Adipocyte (in vitro differentiated cells): ENCODE measurements around the gene ABCG1.
A peak's percentile ranks its signal among the peaks of the same experiment; 100 is the strongest.

Experiments used
- DNase-seq: peaks from one replicate; pipeline ENCODE4 v3.0.0-alpha.2; 2015; ENCODE audit warnings: low read depth
- H3K27me3 ChIP-seq: replicated peaks from 2 replicates; pipeline ENCODE4 v1.7.0; 2013; ENCODE audit warnings: mild to moderate bottlenecking, low read length, moderate library complexity; ENCODE audit not compliant: control insufficient read depth, insufficient read depth
- H3K36me3 ChIP-seq: 2 replicates; pipeline ENCODE4 v1.7.0; 2013; ENCODE audit warnings: low read length, mild to moderate bottlenecking, moderate library complexity; ENCODE audit not compliant: control insufficient read depth, insufficient read depth, severe bottlenecking
- H3K4me1 ChIP-seq: 2 replicates; pipeline ENCODE4 v1.7.0; 2013; ENCODE audit warnings: mild to moderate bottlenecking, low read length, moderate library complexity; ENCODE audit not compliant: control insufficient read depth, insufficient read depth
- H3K4me3 ChIP-seq: 2 replicates; pipeline ENCODE4 v1.7.0; 2013; ENCODE audit warnings: mild to moderate bottlenecking, low read length, moderate library complexity
- H3K9ac ChIP-seq: 2 replicates; pipeline ENCODE4 v1.7.0; 2013; ENCODE audit warnings: mild to moderate bottlenecking, low read length, moderate library complexity
- H3K9me3 ChIP-seq: 2 replicates; pipeline ENCODE4 v1.7.0; 2013; ENCODE audit warnings: mild to moderate bottlenecking, low read length, moderate library complexity; ENCODE audit not compliant: control insufficient read depth

ABCG1 gene

DNA sequence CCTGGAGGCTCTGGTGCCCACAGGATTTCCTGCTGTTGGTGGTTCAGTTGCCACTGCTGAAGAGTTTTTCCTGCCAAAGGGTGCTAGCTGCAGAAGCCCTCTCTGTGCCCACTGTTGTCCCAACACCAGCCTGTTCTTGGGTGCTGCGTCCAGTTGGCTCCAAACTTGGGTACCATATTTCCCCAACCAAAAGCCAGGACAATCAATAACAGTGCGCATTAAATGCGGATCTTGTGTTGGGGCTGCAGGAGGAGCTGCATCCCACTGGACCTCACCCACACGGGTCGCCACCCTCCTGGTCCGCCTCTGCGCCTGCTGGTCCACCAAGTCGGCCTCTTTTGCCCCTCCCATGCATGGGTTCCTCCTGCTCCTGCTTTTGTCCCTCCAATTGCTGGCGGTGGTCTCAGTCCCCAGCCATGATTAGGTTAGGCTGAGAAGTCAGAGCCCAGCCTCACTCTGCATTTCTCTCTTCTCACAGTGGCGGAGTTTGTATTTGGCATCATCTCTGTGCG is 9.8 kb downstream of the ABCG1 start:
- peaks cover 15% of the 10 kb centered on the region for H3K27me3 ChIP-seq
- no peaks in the 10 kb centered on the region for H3K36me3 ChIP-seq
- no peak for DNase-seq
- peaks cover 33% of the 10 kb centered on the region for H3K4me1 ChIP-seq
- H3K4me3 ChIP-seq, result peak overlapping the region; percentile 10
- H3K9me3 ChIP-seq, result no peaks in the 10 kb centered on the region
- no peak overlapping the region for H3K9ac ChIP-seq

DNA sequence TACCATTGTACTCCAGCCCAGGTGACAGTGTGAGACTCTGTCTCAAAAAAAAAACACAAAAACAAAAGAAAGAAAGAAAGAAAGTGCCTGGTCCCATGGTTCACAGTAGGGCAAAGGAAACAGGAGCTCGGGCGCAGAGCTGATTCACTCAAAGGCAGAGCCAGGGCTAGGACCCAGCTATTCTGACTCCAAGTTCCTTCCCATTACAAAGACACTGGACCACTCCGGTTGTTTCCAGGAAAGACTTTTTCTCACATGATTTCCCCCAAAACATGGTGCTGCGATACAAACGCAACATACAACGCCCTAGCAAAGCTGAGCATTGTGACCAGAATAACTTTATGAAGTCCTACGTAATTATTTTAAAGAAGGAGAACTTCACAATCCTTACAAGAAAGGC is 10.7 kb downstream of the ABCG1 start:
- Histone ChIP-seq H3K4me1 (peaks cover 41% of the 10 kb centered on the region), H3K27me3 (peaks cover 6% of the 10 kb centered on the region), H3K9ac (no peak overlapping the region), H3K9me3 (no peaks in the 10 kb centered on the region), H3K36me3 (no peaks in the 10 kb centered on the region), H3K4me3 (no peak overlapping the region)
- no peak for DNase-seq

DNA sequence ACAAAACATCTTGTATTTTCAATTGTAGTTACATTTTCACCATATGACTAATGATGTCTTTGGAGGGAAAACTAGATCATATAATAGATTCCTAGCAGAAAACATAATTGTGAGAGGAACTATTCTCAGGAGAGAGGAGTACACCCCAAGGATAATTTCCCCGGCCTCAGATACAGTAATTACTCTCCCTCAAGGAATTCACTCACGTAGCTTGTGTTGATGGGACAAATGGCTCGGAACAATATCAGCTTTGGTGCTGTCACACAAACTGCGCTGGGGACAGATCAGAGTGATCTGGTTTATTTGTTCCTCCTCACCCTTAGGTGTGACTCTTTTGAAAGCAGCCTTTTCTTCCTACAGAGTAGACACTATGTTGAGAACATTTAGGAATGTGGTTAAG is 11.2 kb downstream of the ABCG1 start:
- Histone ChIP-seq H3K9me3 (no peaks in the 10 kb centered on the region), H3K36me3 (no peaks in the 10 kb centered on the region), H3K9ac (no peak overlapping the region), H3K27me3 (peaks cover 6% of the 10 kb centered on the region), H3K4me3 (no peak overlapping the region), H3K4me1 (peaks cover 45% of the 10 kb centered on the region)
- no peak for DNase-seq

DNA sequence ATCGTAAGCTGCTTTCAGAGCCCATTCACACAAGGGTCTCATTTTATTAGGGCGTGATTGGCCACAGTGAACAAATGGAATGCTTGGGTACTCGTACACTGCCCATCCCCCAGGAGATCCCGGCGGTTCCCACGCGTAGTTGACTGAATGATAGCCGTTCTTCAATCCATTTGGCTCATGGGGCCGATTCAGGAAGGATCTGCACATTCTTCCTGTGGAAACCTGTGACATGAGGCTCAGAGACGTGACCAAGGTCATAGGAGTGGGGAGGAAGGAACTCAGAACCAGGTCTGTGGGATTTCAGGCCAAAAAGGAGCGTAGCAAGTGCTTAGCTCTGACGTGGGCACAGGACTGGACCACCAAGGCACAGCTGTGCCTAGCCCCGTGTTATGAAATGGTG is 11.7 kb downstream of the ABCG1 start:
- Histone ChIP-seq H3K27me3 (peaks cover 8% of the 10 kb centered on the region), H3K9ac (no peak overlapping the region), H3K4me3 (no peak overlapping the region), H3K36me3 (no peaks in the 10 kb centered on the region), H3K9me3 (no peaks in the 10 kb centered on the region), H3K4me1 (peaks cover 48% of the 10 kb centered on the region)
- DNase-seq, result no peak

DNA sequence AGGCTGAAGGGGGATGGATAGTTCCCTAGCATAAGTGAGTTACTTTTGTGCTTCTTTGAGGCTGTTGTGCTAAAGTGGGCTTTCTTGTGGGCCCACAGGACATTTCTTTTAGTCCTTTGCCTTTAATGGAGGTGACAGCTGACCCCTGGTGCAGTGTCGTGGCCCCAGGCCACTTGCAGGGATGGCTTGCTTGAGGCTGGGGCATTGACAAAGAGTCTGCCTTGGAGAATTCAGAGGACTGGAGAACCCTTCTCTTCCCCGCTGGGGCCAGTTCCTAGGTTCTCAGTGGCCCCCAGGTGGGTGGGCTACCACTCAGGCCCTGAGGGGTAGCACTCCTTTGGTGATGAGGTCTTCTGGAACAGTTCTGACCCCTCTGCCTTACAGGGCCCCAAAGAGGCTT is 12.8 kb downstream of the ABCG1 start:
- DNase-seq, result no peak
- Histone ChIP-seq H3K9ac (no peak overlapping the region), H3K4me3 (no peak overlapping the region), H3K9me3 (no peaks in the 10 kb centered on the region), H3K36me3 (no peaks in the 10 kb centered on the region), H3K27me3 (peaks cover 10% of the 10 kb centered on the region), H3K4me1 (peaks cover 53% of the 10 kb centered on the region)

DNA sequence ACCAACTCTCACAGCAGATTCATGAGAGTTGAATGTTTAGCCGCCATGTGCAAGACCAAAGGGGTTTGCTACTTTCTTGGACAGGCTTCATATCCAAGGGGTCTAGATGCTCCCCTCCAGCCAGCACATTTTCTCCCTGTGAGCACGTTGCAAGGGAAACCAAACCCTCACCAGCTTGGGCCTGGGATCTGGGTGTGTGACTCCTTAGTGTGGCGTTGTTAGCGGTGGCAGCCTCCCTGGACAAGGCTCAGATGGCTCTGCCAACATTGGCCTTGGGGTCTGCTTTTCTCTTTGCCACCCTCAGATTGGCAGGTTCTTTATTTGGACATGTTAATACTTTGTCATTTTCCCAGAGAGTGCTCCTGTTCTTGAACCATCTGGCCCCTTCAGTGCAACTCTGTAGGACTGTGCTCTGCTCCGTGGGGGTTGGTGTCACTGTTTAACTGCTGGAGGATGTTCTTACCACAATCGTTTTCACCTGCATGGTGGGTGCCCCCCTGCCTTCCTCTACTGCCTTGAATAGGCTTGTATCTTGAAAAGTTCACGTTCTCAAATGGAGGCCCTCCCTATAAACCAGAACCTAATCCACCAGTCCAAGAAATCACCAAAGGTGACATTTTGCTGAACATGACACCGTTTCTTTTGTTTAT is 13.4 kb downstream of the ABCG1 start:
- Histone ChIP-seq H3K4me1 (peaks cover 53% of the 10 kb centered on the region), H3K4me3 (no peak overlapping the region), H3K9me3 (no peaks in the 10 kb centered on the region), H3K9ac (no peak overlapping the region), H3K27me3 (peaks cover 15% of the 10 kb centered on the region), H3K36me3 (no peaks in the 10 kb centered on the region)
- DNase-seq, result no peak

DNA sequence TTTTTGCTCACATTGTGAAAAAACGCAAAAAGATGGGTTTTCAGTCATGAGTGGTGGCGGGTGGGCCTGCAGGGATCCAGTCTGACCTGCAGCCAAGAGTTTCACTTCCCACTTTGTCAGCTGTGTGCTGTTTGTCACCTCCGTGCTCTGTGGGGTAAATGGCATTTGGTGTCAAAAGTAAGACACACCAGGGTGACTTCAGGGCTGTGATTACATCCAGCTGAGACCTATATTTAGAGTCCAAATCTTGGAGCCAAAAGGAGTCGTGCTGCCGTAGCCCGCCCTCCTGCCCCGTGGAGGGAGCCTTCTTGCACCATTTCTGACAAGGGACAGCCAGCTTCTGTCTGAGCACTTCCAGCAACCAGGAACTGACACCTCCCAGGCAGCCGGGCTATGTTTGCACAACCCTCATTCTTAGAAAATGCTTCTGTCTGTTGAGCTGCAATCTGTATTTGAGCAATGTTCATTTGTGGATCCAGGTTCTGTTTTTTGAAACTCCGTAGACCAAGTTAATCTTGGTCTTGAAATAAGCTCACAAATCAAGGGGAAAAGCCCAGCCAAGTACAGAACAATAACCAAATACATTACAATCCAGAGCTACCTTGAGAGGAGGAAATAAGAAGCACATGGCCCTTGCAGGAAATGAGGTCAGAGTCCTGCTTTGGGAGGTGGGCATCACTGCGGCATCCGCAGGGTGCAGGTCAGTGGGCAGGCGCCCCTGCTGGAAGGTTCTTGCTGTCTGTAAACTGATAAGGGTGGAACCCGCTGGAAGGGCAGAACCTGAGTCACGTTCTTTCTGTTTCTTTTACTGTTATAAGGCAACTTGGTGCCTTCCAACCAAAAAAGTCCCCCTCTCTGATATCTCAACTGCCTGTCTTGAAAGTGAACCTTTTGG is 14.4 kb downstream of the ABCG1 start:
- no peaks in the 10 kb centered on the region for H3K36me3 ChIP-seq
- peak overlapping the region; percentile 72 for H3K4me3 ChIP-seq
- peak; percentile 7 for DNase-seq
- peaks cover 24% of the 10 kb centered on the region for H3K27me3 ChIP-seq
- peaks cover 44% of the 10 kb centered on the region for H3K4me1 ChIP-seq
- no peaks in the 10 kb centered on the region for H3K9me3 ChIP-seq
- H3K9ac ChIP-seq, result peak overlapping the region; percentile 8

DNA sequence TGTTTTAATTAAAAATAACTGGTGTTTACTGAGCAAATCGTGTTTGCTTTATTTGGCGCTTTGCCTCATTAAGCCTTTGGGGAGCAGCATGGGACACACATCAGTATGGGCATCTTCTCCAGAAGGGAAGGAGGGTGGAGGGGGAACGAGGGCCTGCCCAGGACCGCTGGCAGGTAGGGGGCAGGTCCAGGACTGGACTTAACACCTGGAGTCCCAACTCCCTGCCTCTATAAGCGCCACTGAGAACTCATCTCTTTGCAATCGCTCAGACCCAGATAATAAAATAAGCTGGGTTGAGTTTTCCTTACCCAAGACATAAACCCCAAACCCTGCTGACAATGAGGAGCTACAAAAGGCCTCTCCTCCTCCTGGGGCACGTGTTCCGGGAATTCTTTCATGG is 15.1 kb downstream of the ABCG1 start:
- Histone ChIP-seq H3K4me1 (peaks cover 37% of the 10 kb centered on the region), H3K4me3 (peak overlapping the region; percentile 72), H3K9me3 (no peaks in the 10 kb centered on the region), H3K36me3 (no peaks in the 10 kb centered on the region), H3K27me3 (peaks cover 31% of the 10 kb centered on the region), H3K9ac (peak overlapping the region; percentile 13)
- no peak for DNase-seq

DNA sequence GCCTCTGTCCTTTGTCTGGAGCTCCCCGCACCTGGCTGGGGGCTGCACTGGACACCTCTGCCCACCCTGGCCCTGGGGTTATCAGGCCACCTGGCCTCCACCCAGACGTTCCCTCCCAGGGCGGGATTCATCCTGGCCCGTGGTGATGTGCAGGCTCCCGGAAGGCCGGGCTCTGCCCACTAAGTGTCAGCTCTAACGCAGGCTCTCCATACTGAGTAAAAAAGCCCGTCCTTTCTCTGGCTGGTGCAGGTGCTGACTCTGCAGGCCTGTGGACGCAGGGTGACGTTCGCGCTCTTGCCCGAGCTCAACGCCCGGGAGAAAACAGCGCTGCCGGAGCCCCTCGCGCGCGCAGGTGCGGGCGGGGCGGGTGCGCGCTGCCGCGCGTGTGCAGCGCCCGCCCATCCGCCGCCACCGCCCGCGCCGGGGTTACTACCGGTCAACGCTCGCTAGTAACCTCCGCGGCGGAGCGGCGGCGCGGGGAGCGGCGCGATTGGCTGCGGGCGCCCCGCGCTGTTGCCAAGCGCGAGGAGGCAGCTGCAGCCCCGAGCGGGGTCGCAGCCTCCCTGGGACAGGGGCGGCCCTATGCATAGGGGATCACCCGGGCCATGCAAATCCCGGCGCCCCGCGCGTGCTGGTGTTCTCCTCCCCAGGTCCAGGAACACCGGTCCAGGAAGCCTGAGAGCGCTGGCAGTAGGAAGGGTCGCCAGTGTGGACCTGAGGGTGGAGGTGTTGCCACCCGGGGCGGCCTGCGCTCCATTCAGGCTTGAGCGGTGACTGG is 15.7 kb downstream of the ABCG1 start:
- peak overlapping the region; percentile 59 for H3K9ac ChIP-seq
- H3K4me1 ChIP-seq, result peaks cover 36% of the 10 kb centered on the region
- no peaks in the 10 kb centered on the region for H3K9me3 ChIP-seq
- peak overlapping the region; percentile 72 for H3K4me3 ChIP-seq
- no peak for DNase-seq
- no peaks in the 10 kb centered on the region for H3K36me3 ChIP-seq
- H3K27me3 ChIP-seq, result peaks cover 37% of the 10 kb centered on the region

DNA sequence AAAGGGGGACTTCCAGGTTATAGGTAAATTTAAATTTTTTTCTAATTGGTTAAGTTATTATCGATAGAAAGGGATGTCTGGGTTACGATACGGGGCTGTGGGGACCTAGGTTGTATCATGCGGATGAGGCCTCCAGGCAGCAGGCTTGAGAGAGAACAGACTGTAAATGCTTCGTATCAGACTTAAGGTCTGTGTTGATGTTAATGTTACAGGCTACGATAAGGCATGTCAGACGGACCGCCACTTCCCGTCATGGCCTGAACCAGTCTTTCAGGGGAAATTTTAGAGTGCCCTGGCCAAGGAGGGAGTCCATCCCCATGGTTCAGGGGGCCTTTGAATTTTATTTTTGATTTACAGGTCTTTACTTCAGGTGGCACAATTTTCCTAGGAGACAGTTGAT is 16.7 kb downstream of the ABCG1 start:
- Histone ChIP-seq H3K4me1 (peaks cover 36% of the 10 kb centered on the region), H3K9ac (no peak overlapping the region), H3K27me3 (peaks cover 43% of the 10 kb centered on the region), H3K9me3 (no peaks in the 10 kb centered on the region), H3K4me3 (no peak overlapping the region), H3K36me3 (no peaks in the 10 kb centered on the region)
- no peak for DNase-seq

DNA sequence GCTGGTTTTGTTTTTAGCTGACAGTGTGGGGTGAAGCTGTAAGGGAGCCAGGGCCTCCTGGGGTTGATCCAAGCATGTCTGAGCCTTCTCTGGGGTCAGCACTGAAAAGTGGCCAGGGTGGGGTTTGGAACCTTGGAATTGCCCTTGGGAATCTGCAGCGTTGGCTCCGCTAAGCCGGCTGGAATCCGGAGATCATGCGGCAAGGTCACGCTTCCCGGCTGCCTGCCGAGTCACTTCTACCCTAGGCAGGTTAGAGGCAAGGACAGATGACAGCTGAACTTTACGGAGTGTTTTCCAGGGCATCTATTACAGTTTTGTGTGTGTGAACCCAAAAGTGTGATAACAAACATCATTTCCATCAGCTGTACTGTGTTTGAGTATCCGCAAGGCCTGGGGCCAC is 17.1 kb downstream of the ABCG1 start:
- peaks cover 36% of the 10 kb centered on the region for H3K4me1 ChIP-seq

More for the DNA sequence above, 17.1 kb downstream of the ABCG1 start:
- peaks cover 47% of the 10 kb centered on the region for H3K27me3 ChIP-seq
- no peaks in the 10 kb centered on the region for H3K9me3 ChIP-seq
- H3K36me3 ChIP-seq, result no peaks in the 10 kb centered on the region
- DNase-seq, result no peak
- H3K9ac ChIP-seq, result no peak overlapping the region
- H3K4me3 ChIP-seq, result no peak overlapping the region
